ENCODE data around the gene DNAL1. TPM values are rescaled to one million over a fixed set of nuclear protein-coding genes. Genes with fewer than 3 reads are reported as not detected.
A peak's percentile ranks its signal among the peaks of the same experiment; 100 is the strongest.

The DNAL1 gene
- total RNA-seq, 2 donors from 2014 or later, result 14.0 to 16.4 TPM

DNA sequence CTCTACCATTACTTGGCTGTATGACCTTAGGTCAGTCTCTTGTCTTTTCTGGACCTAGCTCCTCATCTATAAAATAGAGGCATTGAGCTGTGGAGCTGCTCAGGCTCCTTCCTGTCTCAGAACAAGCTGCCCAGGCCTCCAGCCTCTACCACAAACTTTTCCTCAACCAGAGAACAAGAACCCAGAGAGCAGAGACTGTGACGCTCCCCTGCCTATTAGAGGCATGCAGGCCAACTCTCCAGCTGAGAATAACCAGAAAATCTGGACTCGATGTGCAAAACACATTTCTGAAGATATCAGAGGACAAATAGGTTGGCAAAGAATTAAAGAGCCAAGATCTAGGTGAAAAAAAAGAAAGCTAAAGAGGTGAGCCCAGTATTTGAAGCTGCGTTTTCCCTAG is 87.2 kb downstream of the DNAL1 start:
- DNase-seq (no peak), ATAC-seq (no peak)
- intact Hi-C loops (cut with DNase I), result loop anchor here in 1 of 2 donors (10.0 kb wide), 1 partner anchor 53 kb away; no protein-coding TSS in a partner anchor

DNA sequence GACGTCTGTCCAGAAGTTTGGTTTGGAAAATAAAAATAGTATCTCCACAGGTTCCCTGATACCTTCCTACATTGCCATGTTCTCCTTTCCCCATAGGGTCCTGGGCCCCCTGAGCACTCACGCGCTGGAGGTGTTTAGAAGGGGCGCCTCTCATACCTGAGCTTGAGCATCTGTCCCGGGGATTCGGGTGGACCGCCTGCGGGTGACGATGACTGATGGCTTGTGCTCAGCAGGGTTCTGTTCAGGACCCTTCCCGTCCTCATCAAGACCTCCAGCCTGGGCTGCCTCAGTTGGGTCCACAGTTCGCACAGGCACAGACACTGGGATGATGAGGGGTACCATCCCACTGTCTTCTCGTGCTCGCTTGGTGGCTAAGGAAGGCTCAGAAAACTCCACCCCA is 92.1 kb downstream of the DNAL1 start:
- intact Hi-C loops (cut with DNase I), result loop anchor here in 1 of 2 donors (10.0 kb wide), 1 partner anchor 48 kb away; no protein-coding TSS in a partner anchor
- ATAC-seq, result no peak
- DNase-seq, result no peak

DNA sequence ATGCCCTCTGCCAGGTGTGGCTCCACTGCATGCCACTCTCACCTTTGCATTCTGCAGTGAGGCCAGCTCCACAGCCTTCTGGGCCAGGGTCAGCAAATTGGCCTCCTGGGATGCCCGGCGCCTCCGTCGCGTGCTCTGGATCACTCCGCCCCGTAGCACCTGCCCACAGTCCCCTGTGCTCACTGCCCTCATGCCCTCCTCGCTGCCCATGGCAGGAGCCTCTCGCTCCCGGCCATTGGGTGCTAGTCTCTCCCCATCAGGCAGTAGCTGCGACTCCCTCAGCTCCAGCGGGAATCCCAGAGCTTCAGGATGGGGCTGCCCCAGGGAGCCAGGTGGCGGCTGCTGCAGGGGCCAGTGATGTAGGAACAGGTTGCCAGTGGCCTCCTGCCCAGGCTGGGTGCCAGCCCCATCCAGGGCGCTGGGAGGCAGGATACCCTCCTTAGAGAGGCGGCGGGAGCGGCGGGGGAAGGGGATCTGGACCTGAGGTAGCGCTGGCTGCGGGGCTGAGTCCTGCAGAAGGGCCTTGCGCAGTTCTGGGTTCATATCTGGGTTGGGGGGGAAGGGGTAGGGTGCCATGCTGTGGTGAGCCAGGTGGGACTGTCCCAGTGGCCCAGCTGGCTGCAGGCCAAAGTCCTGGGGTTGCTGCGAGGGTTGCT is 93.9 kb downstream of the DNAL1 start:
- ATAC-seq, result no peak
- intact Hi-C loops (cut with DNase I), result loop anchor here in 1 of 2 donors (10.0 kb wide), 1 partner anchor 46 kb away; no protein-coding TSS in a partner anchor
- no peak for DNase-seq

DNA sequence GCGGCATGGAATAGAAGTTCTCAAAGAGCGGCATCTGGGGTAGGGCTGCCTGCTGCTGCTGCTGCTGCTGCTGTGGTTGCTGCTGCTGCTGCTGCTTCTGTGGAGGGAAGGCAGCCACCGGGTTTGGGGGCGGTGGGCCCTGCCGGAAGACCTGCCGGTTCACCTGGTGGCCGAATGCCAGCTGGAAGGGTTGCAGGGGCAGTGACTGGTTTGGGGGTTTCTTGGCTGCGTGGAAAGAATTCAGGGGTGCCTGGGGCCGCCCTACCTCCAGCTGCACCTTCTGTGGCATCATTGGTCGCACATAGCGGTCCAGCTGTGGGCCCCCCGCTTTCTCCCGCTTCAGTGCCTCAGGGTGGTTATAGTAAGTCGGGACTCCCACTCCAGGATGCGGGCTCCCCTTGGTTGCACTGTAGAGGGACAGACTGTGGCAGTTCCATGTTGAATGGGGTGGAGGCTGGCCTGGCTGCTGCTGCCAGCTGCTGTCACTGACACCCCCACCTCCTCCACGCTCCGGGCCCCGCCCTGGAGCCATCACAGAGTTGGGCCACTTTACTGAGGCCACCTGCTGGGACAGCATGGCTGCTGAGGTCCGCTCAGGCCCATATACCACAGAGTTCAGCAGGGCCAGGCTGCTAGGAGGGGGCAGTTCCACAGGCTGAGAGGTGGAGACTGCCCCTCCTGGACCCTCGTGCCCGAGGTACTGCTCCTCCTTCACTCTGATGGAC is 94.5 kb downstream of the DNAL1 start:
- intact Hi-C loops (cut with DNase I), result loop anchor here in 1 of 2 donors (10.0 kb wide), 1 partner anchor 45 kb away; no protein-coding TSS in a partner anchor
- DNase-seq (no peak), ATAC-seq (no peak)

DNA sequence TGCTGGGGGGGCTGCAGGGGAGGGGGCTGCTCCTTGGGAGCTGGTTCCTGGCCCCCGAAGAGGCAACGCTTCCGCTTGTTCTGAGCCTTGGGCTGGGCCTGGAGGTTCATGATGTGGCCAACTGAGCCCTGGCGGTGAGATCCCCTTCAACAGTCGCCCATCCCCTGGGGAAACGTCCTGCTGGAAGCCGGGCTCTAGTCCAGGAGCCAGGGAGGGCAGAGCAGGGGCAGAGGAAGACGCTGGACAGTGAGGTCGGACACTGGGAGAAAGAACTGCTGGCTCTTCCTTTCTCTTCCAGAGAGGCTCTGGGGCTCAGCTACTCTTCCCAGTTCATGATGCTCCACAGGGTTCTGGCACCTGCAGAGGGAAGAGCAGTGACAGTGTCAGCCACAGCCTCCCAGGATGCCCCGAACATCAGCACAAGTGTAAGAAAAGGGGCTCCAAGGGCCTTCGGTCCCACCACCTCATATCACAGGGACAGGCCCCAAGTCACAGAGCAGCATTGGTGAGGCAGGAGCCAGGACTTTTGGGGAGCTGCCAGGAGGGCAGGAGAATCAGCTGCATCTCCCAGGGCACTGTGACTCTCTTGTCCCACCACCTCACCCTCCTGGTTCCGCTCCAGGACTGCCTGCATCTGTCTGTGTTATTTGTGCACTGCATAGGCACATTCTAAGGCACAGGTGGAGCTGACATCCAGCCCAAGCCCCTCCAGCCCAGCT is 95.3 kb downstream of the DNAL1 start:
- ATAC-seq (no peak), DNase-seq (no peak)
- intact Hi-C loops (cut with DNase I), result loop anchor here (5.0 to 10.0 kb wide), 2 partner anchors 45 to 47 kb away; no protein-coding TSS in a partner anchor

DNA sequence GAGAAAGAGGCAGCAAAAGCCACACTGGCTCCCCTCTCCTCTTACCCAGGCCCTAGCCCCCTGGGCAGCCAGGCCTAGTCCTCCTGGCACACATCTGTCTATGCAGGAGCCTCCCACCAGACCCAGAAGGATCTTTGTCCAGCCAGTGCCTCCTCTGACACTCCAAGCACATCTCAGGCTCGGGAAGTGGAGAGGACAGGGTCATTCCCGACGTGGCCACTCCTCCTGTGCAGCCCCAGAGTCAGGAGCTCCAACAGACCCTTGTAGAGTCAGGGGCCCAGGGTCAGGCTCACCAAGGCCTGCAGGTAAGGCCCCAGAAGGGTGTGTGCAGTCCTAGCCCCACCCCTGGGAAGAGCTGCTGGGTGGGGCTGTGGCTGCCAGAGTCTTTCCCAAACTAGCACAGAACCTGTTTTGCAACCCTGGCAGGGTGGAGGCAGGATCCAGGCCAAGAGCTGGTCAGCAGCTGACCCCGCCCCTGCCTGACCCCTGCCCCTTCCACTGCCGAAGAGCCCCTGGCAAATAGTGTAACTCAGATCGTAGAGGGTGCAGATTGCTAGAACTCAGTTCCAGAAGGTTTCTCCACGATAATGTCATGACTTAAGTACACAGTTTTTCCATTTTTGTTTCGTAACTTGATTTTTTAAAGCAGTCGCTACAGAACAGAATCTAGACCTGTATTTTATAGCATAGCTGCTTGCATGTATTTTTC is 96.0 kb downstream of the DNAL1 start:
- intact Hi-C loops (cut with DNase I), result loop anchor here in 1 of 2 donors (5.0 kb wide), 1 partner anchor 47 kb away; no protein-coding TSS in a partner anchor
- ATAC-seq, result peak; percentile 75
- DNase-seq, result peak; percentile 85

DNA sequence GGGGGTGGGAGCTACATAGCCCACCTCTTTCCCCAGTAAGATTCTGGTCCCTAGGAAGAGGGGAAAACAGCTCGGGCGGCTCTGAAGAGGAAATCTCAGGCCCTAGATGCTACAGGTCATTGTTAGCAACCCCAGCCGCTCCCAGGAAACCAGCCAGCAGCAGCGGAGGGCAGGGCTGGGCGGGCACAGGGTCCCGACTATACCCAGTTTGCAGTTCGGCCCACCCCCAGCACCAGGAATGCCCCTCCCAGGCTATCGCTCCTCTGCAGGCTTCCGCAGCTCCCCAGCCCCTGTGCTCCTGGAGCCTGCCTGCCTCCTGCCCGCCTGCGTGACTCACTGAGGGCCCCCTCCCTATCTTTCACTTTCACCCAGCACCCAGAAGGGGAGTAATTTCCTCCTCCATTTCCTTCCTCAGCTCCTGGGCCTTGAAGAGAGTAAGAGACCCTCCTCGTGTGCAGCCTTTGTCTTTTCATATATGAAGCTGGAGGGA is 96.6 kb downstream of the DNAL1 start:
- peak; percentile 85 for DNase-seq
- intact Hi-C loops (cut with DNase I), result loop anchor here in 1 of 2 donors (5.0 kb wide), 1 partner anchor 46 kb away; no protein-coding TSS in a partner anchor
- ATAC-seq, result peak; percentile 70 to 85

DNA sequence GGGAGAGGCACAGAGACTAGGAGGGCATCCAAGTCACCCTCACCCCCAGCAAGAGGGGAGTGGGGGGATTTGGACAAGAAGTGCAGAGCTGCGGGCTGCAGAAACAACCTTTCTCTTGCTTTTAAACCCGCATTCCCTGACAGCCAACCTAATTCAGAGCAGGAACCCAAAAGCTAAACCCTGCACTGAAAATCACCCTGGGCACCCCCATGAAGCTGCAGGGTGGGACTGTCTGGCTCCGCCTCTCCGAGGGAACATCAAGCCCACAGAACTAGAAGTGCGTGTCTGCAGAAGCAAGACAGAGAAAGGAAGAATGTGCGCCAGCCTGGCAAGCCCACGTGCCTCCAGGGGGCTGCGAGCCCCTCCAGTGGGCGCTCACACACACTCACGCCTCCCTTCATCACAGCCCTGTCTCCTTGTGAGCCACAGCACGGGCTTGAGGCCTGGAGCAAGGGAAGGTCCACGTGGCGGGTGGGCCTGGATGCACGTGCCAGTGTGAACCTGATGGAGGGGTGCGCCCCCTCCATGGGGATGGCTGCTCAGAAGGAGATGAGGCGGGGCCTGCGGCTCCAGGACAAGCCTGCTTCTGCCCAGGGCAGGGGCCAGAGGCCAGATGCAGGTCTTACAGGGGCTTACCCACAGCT is 97.2 kb downstream of the DNAL1 start:
- DNase-seq, result no peak
- ATAC-seq, result peak in 1 of 2 donors; percentile 1
- intact Hi-C loops (cut with DNase I), result loop anchor here in 1 of 2 donors (5.0 kb wide), 1 partner anchor 45 kb away; no protein-coding TSS in a partner anchor

DNA sequence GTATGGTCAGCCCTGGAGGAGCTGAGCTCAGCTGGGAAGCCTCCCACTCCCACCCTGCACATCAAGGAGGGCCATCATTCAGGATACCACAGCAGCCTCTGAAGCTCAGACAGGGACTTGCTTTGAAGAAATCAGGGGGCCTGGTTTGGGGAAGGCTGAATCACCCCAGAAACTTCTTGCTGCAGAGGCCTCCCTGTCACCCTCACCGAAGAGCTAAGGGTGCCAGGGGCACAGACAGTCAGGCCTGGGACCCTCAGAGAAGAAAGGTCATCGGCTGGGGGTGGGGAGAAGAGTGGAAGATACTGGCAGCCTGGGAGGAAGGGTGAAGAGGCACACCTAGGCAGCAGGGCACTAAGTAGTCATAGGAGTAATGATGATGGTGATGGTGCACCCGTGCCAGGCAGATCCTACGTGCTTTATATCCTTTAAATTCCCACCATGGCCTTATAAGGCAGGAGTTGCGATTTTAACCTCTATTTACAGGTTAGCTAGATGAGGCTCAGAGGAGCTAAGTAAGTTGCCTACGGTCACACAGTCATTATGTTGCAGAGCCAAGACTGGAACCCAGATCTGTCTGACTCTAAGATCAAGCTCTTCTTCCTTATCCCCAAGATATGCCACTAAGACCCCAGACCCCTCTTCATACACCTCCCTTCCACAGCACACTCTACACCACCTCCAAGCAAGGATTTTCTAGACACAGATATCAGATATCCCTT is 97.9 kb downstream of the DNAL1 start:
- no peak for ATAC-seq
- intact Hi-C loops (cut with DNase I), result loop anchor here in 1 of 2 donors (5.0 kb wide), 1 partner anchor 45 kb away; no protein-coding TSS in a partner anchor
- DNase-seq, result no peak

DNA sequence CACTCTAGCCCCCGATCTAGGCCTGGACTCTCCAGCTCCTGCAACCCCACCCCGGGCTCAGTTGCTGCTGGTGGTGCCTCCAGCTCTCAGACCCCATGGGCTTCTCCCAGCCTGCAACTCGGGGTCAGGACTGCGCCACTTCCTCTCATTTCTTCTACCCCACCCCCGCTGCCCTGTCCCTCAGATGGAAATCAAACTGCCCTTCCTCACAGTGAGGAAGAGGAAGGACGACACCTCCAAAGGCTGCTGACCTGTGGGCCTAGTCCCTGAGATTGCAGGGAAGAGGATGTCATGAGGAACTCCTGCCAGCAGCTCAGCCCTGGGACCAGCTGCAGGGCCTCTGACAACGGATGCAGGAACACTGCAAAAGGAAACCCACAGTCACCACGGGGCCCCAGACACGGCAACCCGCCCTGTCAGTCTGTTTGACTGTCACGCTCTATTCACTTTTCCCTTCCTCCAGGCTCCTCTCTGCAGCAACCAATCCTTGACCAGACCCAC is 98.7 kb downstream of the DNAL1 start:
- intact Hi-C loops (cut with DNase I), result loop anchor here in 1 of 2 donors (5.0 kb wide), 1 partner anchor 44 kb away; no protein-coding TSS in a partner anchor
- DNase-seq, result no peak
- peak; percentile 3 to 6 for ATAC-seq

DNA sequence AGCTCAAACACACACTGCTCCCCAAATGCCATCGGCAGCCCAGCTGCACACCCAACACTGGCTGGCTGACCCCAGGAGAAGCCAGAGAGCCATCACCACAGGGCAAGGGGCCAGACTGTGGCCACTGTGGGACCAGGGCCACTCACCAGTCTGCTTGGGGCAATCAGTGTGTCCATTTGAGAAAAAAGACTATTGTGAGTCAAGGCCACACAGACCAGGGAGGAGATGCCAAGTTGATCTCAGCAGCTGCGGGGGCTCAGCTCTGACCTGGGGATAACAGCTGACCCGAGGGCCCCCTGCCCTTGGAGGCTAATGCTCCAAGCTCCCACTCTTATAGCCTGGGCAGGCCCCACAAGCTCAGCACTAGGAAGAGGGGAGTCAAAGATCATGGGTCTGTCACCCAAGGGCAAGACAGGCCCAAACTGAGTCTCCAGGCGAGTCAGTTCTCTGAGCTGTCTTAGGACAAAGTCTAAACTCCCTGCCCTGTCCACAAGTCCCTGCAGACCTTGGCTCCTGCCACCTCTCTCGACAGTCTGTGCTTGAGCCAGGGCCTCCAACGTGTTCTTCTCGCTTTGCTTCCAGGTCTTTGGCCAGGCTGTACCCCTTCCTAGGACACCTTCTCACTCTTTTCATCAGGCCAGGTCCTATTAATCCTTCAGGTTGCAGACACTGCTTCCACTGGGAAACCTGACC is 99.5 kb downstream of the DNAL1 start:
- DNase-seq (no peak), ATAC-seq (no peak)
- intact Hi-C loops (cut with DNase I), result loop anchor here in 1 of 2 donors (5.0 kb wide), 1 partner anchor 43 kb away; no protein-coding TSS in a partner anchor

DNA sequence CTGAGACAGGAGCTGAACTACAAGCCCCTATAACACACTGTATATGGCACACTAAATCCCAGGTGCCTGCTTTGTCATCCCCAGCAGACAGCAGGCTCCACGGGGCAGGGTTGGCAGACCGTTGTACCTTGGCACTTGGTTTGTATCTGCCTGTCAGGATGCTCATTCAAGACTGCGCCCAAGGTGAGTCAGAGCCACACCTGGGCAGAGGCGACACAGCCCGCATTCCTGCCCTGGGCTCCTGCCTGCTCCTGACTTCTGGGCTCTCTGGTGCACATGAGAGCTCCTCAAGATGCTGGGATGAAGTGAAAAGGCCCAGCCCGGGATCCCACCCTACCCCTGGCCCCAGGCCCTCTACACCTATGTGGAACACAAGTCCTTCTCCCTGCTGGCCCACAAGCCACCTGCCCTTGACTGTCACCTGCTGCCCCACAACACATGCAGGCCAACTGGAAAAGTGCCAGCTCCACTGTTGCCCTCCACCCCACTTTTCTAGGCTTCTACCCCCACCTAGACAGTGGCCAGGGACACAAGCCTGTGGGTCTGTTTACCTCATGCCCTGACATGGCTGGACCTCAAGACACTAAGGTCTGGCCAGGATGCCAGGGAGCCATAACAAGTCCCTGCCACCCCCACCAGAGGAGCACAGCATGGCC is 100.2 kb downstream of the DNAL1 start:
- intact Hi-C loops (cut with DNase I), result loop anchor here in 1 of 2 donors (5.0 kb wide), 1 partner anchor 42 kb away; no protein-coding TSS in a partner anchor
- DNase-seq (no peak), ATAC-seq (no peak)

DNA sequence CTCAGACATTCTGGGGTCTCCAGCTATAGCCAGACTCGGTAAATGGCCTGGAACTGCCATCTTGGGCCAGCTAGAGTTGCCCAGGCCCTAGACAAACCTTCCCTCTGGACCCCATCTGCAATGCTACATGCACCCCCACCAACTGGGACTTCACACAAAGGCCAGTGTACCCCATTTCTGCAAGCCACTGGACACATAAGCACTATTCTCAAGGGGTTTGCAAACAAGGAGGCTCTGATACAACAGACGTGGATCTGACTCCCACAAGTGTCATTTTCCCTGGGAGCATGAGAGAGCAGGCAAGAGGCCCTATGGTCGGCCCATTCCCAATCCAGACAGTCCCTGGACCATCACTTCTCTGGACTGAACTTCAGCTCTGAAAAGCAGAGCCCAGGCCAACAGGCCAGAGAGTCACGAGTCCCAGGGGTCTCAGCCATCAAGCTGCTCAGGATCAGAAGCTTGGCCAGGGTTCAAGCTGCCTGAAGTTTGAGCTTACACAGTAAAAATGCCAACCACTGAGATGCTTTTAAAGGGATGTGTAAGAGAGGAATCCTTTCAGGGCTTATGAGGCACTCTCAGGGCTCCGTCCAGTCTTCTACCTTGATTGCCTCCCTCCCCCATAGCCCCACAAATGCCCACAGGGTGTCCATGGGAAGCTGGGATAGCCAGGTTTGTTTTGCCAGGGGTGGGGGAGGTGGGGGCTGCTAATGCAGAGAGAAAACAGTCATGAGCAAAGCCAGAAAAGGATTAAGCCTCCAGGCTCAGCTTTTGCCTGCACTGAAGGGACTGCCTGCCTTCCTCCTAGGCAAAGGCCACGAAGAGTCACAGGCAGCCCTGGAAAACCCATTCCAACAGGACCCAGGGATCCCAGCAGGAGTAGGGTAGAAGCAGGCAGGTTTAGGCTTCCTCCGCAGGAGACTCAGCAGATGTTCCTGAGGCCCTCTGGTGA is 101.1 kb downstream of the DNAL1 start:
- no peak for ATAC-seq
- intact Hi-C loops (cut with DNase I), result no loop called here
- no peak for DNase-seq

DNA sequence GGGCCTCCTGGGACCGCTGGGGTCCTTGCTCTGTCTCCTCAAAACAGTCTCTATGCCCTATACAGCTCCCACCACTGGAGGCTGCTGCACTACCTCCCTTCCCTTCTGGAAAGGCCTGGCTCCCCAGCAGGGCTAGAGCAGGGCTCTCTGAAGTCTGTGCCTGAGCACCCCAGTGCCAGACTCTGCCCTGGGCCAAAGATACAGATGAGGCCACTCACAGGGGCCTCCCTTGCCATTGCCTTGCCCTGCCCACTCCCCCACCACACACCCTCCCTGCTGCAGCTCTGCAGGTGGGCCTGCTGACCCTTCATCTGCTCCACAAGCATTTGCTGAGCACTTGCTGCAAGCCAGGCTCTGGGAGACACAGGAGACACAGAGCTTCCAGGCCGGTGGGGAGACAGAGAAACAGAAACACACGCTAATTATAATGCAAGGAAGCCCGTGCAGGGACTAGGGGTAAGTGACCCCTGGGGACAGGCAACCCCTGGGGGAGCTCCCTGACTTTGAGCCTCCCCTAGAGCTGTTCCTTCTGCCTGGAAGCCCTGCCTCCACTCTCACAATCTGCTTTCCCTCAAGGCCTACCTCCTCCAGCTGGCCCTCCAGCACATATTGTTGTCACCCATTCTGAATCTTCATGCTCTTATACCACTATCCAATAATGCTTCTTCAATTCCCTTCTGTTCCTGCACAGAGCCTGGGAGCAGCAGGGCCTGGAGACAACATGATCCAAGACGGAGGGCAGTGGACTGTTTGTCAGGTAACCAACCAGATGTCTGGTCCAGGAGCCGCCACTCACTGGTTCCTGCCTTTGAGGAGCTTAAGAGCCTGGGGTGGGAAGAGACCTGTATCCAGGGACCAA is 102.0 kb downstream of the DNAL1 start:
- intact Hi-C loops (cut with DNase I), result no loop called here
- DNase-seq (no peak), ATAC-seq (peak in 1 of 2 donors; percentile 2)

All from left cardiac atrium (tissue), 4 donors.